GM12875 (cell line): ENCODE measurements around the gene HPS5.
"Not testable (repeated sequence)": the region's sequence is repeated elsewhere in the genome, so short reads cannot be mapped to it uniquely, and the experiment has no call there.

Experiments
- H3K4me3 ChIP-seq: one replicate; pipeline ENCODE4 v1.5.1; 2011; ENCODE audit warnings: low read depth, low read length, control low read depth
- TF ChIP-seq, protein P1 (sequence below): IDR thresholded peaks from 2 replicates; pipeline ENCODE4 v1.5.1; 2011; ENCODE audit warnings: low read depth, mild to moderate bottlenecking, control low read depth, inconsistent platforms, low read length, moderate library complexity, borderline replicate concordance; ENCODE audit not compliant: insufficient read depth

HPS5 gene

GRCh38 chr11:18261721-18262120 lies 60.2 kb downstream of the HPS5 start:
- TF ChIP-seq, protein P1, sequence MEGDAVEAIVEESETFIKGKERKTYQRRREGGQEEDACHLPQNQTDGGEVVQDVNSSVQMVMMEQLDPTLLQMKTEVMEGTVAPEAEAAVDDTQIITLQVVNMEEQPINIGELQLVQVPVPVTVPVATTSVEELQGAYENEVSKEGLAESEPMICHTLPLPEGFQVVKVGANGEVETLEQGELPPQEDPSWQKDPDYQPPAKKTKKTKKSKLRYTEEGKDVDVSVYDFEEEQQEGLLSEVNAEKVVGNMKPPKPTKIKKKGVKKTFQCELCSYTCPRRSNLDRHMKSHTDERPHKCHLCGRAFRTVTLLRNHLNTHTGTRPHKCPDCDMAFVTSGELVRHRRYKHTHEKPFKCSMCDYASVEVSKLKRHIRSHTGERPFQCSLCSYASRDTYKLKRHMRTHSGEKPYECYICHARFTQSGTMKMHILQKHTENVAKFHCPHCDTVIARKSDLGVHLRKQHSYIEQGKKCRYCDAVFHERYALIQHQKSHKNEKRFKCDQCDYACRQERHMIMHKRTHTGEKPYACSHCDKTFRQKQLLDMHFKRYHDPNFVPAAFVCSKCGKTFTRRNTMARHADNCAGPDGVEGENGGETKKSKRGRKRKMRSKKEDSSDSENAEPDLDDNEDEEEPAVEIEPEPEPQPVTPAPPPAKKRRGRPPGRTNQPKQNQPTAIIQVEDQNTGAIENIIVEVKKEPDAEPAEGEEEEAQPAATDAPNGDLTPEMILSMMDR, result no peak
- H3K4me3 ChIP-seq, result no peak overlapping the region

DNA sequence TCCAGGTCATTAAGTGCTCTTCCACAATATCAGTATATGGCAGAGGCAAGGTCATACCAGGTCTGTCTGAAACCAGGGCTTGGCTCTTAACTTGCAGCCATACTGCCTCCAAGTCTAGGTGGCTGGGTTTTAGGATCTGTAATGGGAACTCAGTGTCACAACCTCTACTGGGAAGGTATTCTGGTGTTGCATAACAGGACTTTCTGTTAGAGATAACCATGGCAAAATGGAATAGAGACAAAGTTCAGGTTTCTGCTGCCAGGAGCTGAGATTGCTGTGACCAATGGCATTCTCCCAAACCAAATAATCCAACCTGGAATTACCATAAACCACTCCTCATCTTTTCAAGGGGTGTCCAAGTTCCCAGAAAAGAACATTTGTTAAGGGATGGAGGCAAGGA lies 62.7 kb downstream of the HPS5 start:
- TF ChIP-seq, protein P1, result no peak
- no peak overlapping the region for H3K4me3 ChIP-seq

DNA sequence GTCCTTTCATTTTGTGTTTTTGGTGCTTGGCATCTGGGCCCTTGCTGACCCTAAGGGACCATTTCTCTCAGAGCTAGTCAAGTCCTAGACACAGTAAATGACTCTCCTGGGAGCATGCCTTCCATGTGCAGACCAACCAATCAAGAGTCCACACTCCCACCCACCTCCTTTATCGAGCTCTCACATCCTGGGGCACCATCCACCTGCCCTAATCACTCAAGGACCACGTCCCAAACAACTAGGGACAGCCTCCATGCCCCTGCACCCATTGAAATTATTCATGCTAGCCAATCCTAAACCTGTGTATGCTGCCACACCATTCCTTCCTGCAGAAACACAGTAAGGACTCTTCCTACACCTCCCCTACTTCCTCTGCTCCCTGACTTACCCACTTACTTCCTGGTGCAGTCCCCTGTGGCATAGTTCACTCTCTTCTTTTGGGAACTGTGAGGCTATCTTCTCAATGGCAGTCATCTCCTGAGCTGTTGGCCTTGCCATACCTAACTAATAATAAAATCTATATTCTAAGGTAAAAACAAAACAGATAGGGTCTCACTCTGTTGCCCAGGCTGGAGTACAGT lies 67.1 kb downstream of the HPS5 start:
- H3K4me3 ChIP-seq, result no peak overlapping the region
- TF ChIP-seq, protein P1, result no peak

- H3K4me3 ChIP-seq, result no peak overlapping the region
- TF ChIP-seq, protein P1, result no peak
These were observed 68.1 kb downstream of the HPS5 start for GRCh38 chr11:18253778-18254338.

DNA sequence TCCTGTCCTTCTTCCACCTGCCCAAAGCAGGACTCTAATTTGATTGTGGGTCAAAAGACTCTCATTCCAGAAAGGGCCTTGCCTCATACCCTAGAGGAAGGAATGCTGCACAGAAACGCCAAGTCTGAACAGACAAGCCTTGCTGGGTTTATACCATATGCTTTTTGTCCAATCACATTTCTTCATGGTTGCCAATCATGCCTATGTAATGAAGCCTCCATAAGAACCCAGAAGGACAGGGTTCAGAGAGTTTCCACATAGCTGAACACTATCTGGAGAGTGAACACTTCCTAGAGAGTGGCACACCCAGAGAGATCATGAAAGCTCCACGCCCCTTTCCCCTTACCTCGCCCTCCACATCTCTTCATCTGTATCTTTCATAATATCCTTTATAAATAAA lies 68.7 kb downstream of the HPS5 start:
- no peak overlapping the region for H3K4me3 ChIP-seq
- TF ChIP-seq, protein P1, result no peak

DNA sequence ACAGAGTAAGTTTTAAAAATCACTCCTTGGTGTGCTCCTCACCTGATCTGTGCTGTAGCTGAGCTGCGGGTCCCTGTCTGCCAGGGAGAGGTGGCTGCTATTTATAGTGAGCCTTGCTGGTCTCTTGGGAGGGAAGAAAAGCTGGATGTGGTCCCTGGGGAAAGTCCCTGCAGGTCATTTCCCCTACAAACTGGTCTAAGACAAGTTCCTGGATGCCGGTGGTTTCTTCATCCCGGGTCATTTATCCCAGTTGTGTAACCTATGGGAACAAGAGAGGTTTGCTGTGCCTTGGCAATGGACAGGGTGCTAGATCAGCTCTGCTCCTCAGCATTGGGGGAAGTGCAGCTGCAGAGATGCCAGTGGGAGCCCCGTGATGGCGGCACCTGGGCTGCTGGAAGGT lies 73.4 kb downstream of the HPS5 start, which contains the start of gene SAA2:
Gene SAA2, minus strand, starts transcription at position 108 of the 400 bp plus-strand sequence. CDS start 657 bp downstream, outside the sequence.
- H3K4me3 ChIP-seq, result no peak within 1 kb of the TSS
- TF ChIP-seq, protein P1, result no peak

DNA sequence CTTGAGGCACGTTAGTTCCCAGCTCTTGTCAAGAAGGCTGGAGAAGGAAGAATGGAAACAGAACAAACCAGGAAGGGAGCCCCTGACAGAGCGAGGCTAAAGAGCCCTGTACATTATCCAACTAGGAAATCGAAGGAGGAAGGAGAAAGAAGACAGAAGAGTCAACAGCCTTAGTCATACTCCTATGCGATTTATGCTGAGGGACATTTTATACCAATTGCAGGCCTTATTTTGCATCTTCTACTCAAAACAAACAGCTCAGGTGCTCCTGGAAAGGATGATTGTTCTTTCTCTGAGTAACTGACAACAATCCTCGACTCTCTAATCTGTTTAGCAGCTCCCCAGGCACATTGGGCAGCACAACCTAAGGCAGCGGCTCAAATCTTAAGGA lies 74.8 kb downstream of the HPS5 start:
- H3K4me3 ChIP-seq, result not testable (repeated sequence)

- not testable (repeated sequence) for H3K4me3 ChIP-seq
These were observed 75.4 kb downstream of the HPS5 start for GRCh38 chr11:18246379-18247190.
